Neural cell (in vitro differentiated cells): ENCODE results near the gene RPS6KA2. TPM values are rescaled to one million over a fixed set of nuclear protein-coding genes. Genes with fewer than 3 reads are reported as not detected.

Experiments
- H2AFZ ChIP-seq: fragments of 200-600, 300-800 bp; sonication (generic), shearing (Covaris generic); 2 replicates; pipeline ENCODE4 v1.6.0; 2014; ENCODE audit warnings: low read depth, mild to moderate bottlenecking, antibody characterized with exemption, low read length, moderate library complexity
- H3F3A ChIP-seq: fragments of 200-600 bp; shearing (Covaris generic); 2 replicates; pipeline ENCODE4 v1.6.1; 2016; ENCODE audit warnings: mild to moderate bottlenecking, moderate library complexity, mixed read lengths, antibody characterized with exemption, low read length; ENCODE audit not compliant: insufficient read depth, poor library complexity, severe bottlenecking
- H3K27ac ChIP-seq: fragments of 200-600, 300-800 bp; sonication (generic), shearing (Covaris generic); 2 replicates; pipeline ENCODE4 v1.5.1; 2014; ENCODE audit warnings: mild to moderate bottlenecking, low read length, moderate library complexity
- H3K27me3 ChIP-seq: fragments of 300-800, 200-600 bp; sonication (generic), shearing (Covaris generic); 2 replicates; pipeline ENCODE4 v1.6.0; 2014; ENCODE audit warnings: mild to moderate bottlenecking, low read depth, low read length, moderate library complexity; ENCODE audit not compliant: insufficient read depth
- H3K36me3 ChIP-seq: fragments of 300-800, 200-600 bp; sonication (generic), shearing (Covaris generic); 2 replicates; pipeline ENCODE4 v1.5.1; 2014; ENCODE audit warnings: mild to moderate bottlenecking, antibody characterized with exemption, low read length, moderate library complexity; ENCODE audit not compliant: insufficient read depth
- H3K4me2 ChIP-seq: fragments of 300-800, 200-600 bp; sonication (generic), shearing (Covaris generic); 2 replicates; pipeline ENCODE4 v1.6.0; 2014; ENCODE audit warnings: mild to moderate bottlenecking, low read length
- H3K4me3 ChIP-seq: fragments of 300-800, 200-600 bp; sonication (generic), shearing (Covaris generic); 2 replicates; pipeline ENCODE4 v1.5.1; 2014; ENCODE audit warnings: mild to moderate bottlenecking, low read length, moderate library complexity
- H3K79me2 ChIP-seq: fragments of 200-600 bp; shearing (Covaris generic); replicated peaks from 2 replicates; pipeline ENCODE4 v1.6.0; 2014; ENCODE audit warnings: mild to moderate bottlenecking, low read length, moderate library complexity; ENCODE audit not compliant: insufficient read depth
- H3K9ac ChIP-seq: fragments of 300-800, 200-600 bp; sonication (generic), shearing (Covaris generic); 2 replicates; pipeline ENCODE4 v1.6.1; 2016; ENCODE audit warnings: mild to moderate bottlenecking, low read length, mixed read lengths
- H3K9me2 ChIP-seq: fragments of 200-600 bp; shearing (Covaris generic); 2 replicates; pipeline ENCODE4 v1.6.1; 2016; ENCODE audit warnings: mild to moderate bottlenecking, low read length, mixed read lengths; ENCODE audit not compliant: insufficient read depth
- H3K9me3 ChIP-seq: fragments of 200-600, 300-800 bp; sonication (generic), shearing (Covaris generic); 2 replicates; pipeline ENCODE4 v1.6.1; 2016; ENCODE audit warnings: mild to moderate bottlenecking, mixed run types, low read length, moderate library complexity, mixed read lengths
- H4K20me1 ChIP-seq: fragments of 200-600 bp; shearing (Covaris generic); 2 replicates; pipeline ENCODE4 v1.6.1; 2016; ENCODE audit warnings: mild to moderate bottlenecking, mixed run types; ENCODE audit not compliant: insufficient read depth
- EP300 ChIP-seq: fragments of 450-650 bp; conservative IDR thresholded peaks from 2 replicates; pipeline ENCODE4 v1.6.1; 2014; ENCODE audit warnings: antibody characterized with exemption, mild to moderate bottlenecking, moderate library complexity; ENCODE audit not compliant: poor library complexity, severe bottlenecking
- EZH2 ChIP-seq: fragments of 200-600, 300-800 bp; shearing (Covaris generic), sonication (generic); IDR thresholded peaks from 2 replicates; pipeline ENCODE4 v1.6.1; 2014; ENCODE audit warnings: antibody characterized with exemption, low read length, borderline replicate concordance, mild to moderate bottlenecking; ENCODE audit not compliant: insufficient read depth, poor library complexity, severe bottlenecking
- MXI1 ChIP-seq: fragments of 450-650 bp; conservative IDR thresholded peaks from 2 replicates; pipeline ENCODE4 v1.6.1; 2014; ENCODE audit warnings: antibody characterized with exemption, mild to moderate bottlenecking; ENCODE audit not compliant: poor library complexity, severe bottlenecking
- POLR2AphosphoS5 ChIP-seq: IDR thresholded peaks from 2 replicates; pipeline ENCODE4 v1.6.1; 2012
- RAD21 ChIP-seq: fragments of 450-650 bp; conservative IDR thresholded peaks from 2 replicates; pipeline ENCODE4 v1.6.1; 2014; ENCODE audit warnings: antibody characterized with exemption, mild to moderate bottlenecking, moderate library complexity
- REST ChIP-seq: IDR thresholded peaks from 2 replicates; pipeline ENCODE4 v1.6.1; 2012; ENCODE audit warnings: borderline replicate concordance
- SMC3 ChIP-seq: fragments of 450-650 bp; conservative IDR thresholded peaks from 2 replicates; pipeline ENCODE4 v1.6.1; 2014; ENCODE audit warnings: antibody characterized with exemption, mild to moderate bottlenecking, moderate library complexity; ENCODE audit not compliant: poor library complexity
- TAF1 ChIP-seq: IDR thresholded peaks from 2 replicates; pipeline ENCODE4 v1.6.1; 2012; ENCODE audit warnings: low read depth
- polyA plus RNA-seq: library from polyadenylated mRNA; depleted of rRNA; stranded (reverse); fragments of >200 nt; gene quantifications from 2 replicates; pipeline ENCODE4 v1.2.3, GENCODE V29; 2014
- TF ChIP-seq, protein P1 (sequence below): fragments of 450-650 bp; IDR thresholded peaks from 2 replicates; pipeline ENCODE4 v1.5.1; 2014; ENCODE audit warnings: antibody characterized with exemption, mild to moderate bottlenecking, moderate library complexity; ENCODE audit not compliant: poor library complexity, severe bottlenecking

RPS6KA2 gene
- polyA plus RNA-seq, 1 donor from 2014 or later: 34.3 TPM

- no peaks in the 10 kb centered on the region for H3K9me3 ChIP-seq
- H3K9me2 ChIP-seq: no peaks in the 10 kb centered on the region
- no peak overlapping the region for H3K27ac ChIP-seq
- TF ChIP-seq, protein P1, sequence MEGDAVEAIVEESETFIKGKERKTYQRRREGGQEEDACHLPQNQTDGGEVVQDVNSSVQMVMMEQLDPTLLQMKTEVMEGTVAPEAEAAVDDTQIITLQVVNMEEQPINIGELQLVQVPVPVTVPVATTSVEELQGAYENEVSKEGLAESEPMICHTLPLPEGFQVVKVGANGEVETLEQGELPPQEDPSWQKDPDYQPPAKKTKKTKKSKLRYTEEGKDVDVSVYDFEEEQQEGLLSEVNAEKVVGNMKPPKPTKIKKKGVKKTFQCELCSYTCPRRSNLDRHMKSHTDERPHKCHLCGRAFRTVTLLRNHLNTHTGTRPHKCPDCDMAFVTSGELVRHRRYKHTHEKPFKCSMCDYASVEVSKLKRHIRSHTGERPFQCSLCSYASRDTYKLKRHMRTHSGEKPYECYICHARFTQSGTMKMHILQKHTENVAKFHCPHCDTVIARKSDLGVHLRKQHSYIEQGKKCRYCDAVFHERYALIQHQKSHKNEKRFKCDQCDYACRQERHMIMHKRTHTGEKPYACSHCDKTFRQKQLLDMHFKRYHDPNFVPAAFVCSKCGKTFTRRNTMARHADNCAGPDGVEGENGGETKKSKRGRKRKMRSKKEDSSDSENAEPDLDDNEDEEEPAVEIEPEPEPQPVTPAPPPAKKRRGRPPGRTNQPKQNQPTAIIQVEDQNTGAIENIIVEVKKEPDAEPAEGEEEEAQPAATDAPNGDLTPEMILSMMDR: no peak
- no peak for TF ChIP-seq RAD21
- no peak for TF ChIP-seq POLR2AphosphoS5
- no peak for TF ChIP-seq SMC3
- TF ChIP-seq REST: no peak
- TF ChIP-seq EZH2: no peak
- no peaks in the 10 kb centered on the region for H3F3A ChIP-seq
- no peaks in the 10 kb centered on the region for H4K20me1 ChIP-seq
- H3K79me2 ChIP-seq: peaks cover 43% of the 10 kb centered on the region
- no peaks in the 10 kb centered on the region for H3K27me3 ChIP-seq
- no peak overlapping the region for H2AFZ ChIP-seq
- no peaks in the 10 kb centered on the region for H3K36me3 ChIP-seq
- H3K4me2 ChIP-seq: no peak overlapping the region
- no peak overlapping the region for H3K9ac ChIP-seq
- H3K4me3 ChIP-seq: no peak overlapping the region
Measured at GRCh38 chr6:166608774-166609173, 18.3 kb downstream of the RPS6KA2 start.

- peaks cover 46% of the 10 kb centered on the region for H3K79me2 ChIP-seq
- H2AFZ ChIP-seq: no peak overlapping the region
- H3K9me2 ChIP-seq: no peaks in the 10 kb centered on the region
- no peaks in the 10 kb centered on the region for H3K9me3 ChIP-seq
- H4K20me1 ChIP-seq: no peaks in the 10 kb centered on the region
- no peaks in the 10 kb centered on the region for H3K36me3 ChIP-seq
- H3F3A ChIP-seq: no peaks in the 10 kb centered on the region
- TF ChIP-seq POLR2AphosphoS5 (no peak), EZH2 (no peak), RAD21 (no peak), SMC3 (no peak), REST (no peak), MXI1 (no peak), TAF1 (no peak), EP300 (no peak)
- TF ChIP-seq, protein P1: no peak
- H3K4me3 ChIP-seq: no peak overlapping the region
- no peak overlapping the region for H3K4me2 ChIP-seq
- H3K27ac ChIP-seq: no peak overlapping the region
- no peaks in the 10 kb centered on the region for H3K27me3 ChIP-seq
- no peak overlapping the region for H3K9ac ChIP-seq
Measured at GRCh38 chr6:166605752-166606151, 21.3 kb downstream of the RPS6KA2 start.
